Measurements from ENCODE around the gene TSHZ3.

The TSHZ3 gene

GRCh38 chr19:31354799-31355664 lies 5.8 kb upstream of the TSHZ3 start:
- DNase-seq (ENCODE audit: low read depth): no peak

- DNase-seq (ENCODE audit: low read depth): no peak
These were observed 5.1 kb upstream of the TSHZ3 start for GRCh38 chr19:31354316-31354715.

GRCh38 chr19:31353833-31354232 lies 4.6 kb upstream of the TSHZ3 start:
- DNase-seq (ENCODE audit: low read depth): no peak

GRCh38 chr19:31352782-31353651 lies 3.8 kb upstream of the TSHZ3 start:
- no peak for DNase-seq (ENCODE audit: low read depth)

GRCh38 chr19:31352296-31352781 lies 3.1 kb upstream of the TSHZ3 start:
- DNase-seq (ENCODE audit: low read depth): no peak

GRCh38 chr19:31351855-31352195 lies 2.6 kb upstream of the TSHZ3 start:
- no peak for DNase-seq (ENCODE audit: low read depth)

GRCh38 chr19:31351056-31351854 lies 2.0 kb upstream of the TSHZ3 start:
- no peak for DNase-seq (ENCODE audit: low read depth)

GRCh38 chr19:31350693-31351055 lies 1.4 kb upstream of the TSHZ3 start:
- no peak for DNase-seq (ENCODE audit: low read depth)

- DNase-seq (ENCODE audit: low read depth): no peak
These were observed 927 bp upstream of the TSHZ3 start for GRCh38 chr19:31350033-31350692.

GRCh38 chr19:31348481-31349159 lies 616 bp downstream of the TSHZ3 start:
- no peak for DNase-seq (ENCODE audit: low read depth)

- DNase-seq (ENCODE audit: low read depth): no peak
These were observed 1.3 kb downstream of the TSHZ3 start for GRCh38 chr19:31347828-31348392.

GRCh38 chr19:31347354-31347753 lies 1.9 kb downstream of the TSHZ3 start:
- DNase-seq (ENCODE audit: low read depth): no peak

- no peak for DNase-seq (ENCODE audit: low read depth)
These were observed 2.8 kb downstream of the TSHZ3 start for GRCh38 chr19:31346184-31347059.

- DNase-seq (ENCODE audit: low read depth): no peak
These were observed 4.8 kb downstream of the TSHZ3 start for GRCh38 chr19:31344403-31344802.

GRCh38 chr19:31342926-31343325 lies 6.3 kb downstream of the TSHZ3 start:
- DNase-seq (ENCODE audit: low read depth): no peak

- no peak for DNase-seq (ENCODE audit: low read depth)
These were observed 8.9 kb downstream of the TSHZ3 start for GRCh38 chr19:31340042-31341025.

- DNase-seq (ENCODE audit: low read depth): no peak
These were observed 9.8 kb downstream of the TSHZ3 start for GRCh38 chr19:31339411-31339810.

GRCh38 chr19:31338069-31338776 lies 11.0 kb downstream of the TSHZ3 start:
- no peak for DNase-seq (ENCODE audit: low read depth)
